ENCODE results near the gene PLAAT1.

Gene PLAAT1

GRCh38 chr3:193270451-193270850 is 29.4 kb downstream of the PLAAT1 start:
- TF ChIP-seq, protein P1, sequence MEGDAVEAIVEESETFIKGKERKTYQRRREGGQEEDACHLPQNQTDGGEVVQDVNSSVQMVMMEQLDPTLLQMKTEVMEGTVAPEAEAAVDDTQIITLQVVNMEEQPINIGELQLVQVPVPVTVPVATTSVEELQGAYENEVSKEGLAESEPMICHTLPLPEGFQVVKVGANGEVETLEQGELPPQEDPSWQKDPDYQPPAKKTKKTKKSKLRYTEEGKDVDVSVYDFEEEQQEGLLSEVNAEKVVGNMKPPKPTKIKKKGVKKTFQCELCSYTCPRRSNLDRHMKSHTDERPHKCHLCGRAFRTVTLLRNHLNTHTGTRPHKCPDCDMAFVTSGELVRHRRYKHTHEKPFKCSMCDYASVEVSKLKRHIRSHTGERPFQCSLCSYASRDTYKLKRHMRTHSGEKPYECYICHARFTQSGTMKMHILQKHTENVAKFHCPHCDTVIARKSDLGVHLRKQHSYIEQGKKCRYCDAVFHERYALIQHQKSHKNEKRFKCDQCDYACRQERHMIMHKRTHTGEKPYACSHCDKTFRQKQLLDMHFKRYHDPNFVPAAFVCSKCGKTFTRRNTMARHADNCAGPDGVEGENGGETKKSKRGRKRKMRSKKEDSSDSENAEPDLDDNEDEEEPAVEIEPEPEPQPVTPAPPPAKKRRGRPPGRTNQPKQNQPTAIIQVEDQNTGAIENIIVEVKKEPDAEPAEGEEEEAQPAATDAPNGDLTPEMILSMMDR (IDR thresholded peaks at IDR 0.05; ENCODE audit: insufficient read depth, low read depth, low read length, missing control alignments), result no peak
- H3K4me3 ChIP-seq (ENCODE audit: low read length), result no peak overlapping the region
- no peak for DNase-seq (ENCODE audit: low read depth)

- no peak for DNase-seq (ENCODE audit: low read depth)
- TF ChIP-seq, protein P1 (IDR thresholded peaks at IDR 0.05; ENCODE audit: insufficient read depth, low read depth, low read length, missing control alignments), result no peak
- no peak overlapping the region for H3K4me3 ChIP-seq (ENCODE audit: low read length)
Observed at GRCh38 chr3:193271101-193271840, 30.2 kb downstream of the PLAAT1 start.

DNA sequence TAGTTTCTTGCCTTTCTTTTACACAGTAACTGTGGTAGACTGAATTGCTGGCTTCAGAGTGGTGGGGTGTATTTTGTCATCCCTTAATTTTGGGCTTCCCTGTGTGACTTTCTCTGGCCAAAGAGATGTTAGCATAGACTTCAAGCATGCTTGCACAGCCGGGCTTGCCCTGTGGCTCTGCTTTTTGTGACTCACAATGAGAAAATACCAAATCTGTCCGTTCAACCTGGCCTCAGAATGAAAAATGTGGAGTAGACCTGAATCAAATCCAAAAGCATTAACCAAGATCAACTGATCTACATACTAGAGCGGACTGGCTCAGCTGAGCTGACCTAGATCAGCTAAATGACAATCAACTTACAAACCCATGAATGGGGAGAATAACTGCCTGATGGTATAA is 51.4 kb downstream of the PLAAT1 start:
- DNase-seq (ENCODE audit: low read depth), result peak; percentile 33
- no peak overlapping the region for H3K4me3 ChIP-seq (ENCODE audit: low read length)
- TF ChIP-seq, protein P1 (IDR thresholded peaks at IDR 0.05; ENCODE audit: insufficient read depth, low read depth, low read length, missing control alignments), result no peak

GRCh38 chr3:193295985-193296384 is 55.0 kb downstream of the PLAAT1 start:
- no peak for DNase-seq (ENCODE audit: low read depth)
- TF ChIP-seq, protein P1 (IDR thresholded peaks at IDR 0.05; ENCODE audit: insufficient read depth, low read depth, low read length, missing control alignments), result no peak
- no peak overlapping the region for H3K4me3 ChIP-seq (ENCODE audit: low read length)

- peak; percentile 78 for DNase-seq (ENCODE audit: low read depth)
- H3K4me3 ChIP-seq (ENCODE audit: low read length), result no peak overlapping the region
- TF ChIP-seq, protein P1 (IDR thresholded peaks at IDR 0.05; ENCODE audit: insufficient read depth, low read depth, low read length, missing control alignments), result no peak
Observed at GRCh38 chr3:193297421-193297820, 56.4 kb downstream of the PLAAT1 start.

- peak; percentile 89 for DNase-seq (ENCODE audit: low read depth)
- TF ChIP-seq, protein P1 (IDR thresholded peaks at IDR 0.05; ENCODE audit: insufficient read depth, low read depth, low read length, missing control alignments), result no peak
- H3K4me3 ChIP-seq (ENCODE audit: low read length), result no peak overlapping the region
Observed at GRCh38 chr3:193301433-193301832, 60.4 kb downstream of the PLAAT1 start.

GRCh38 chr3:193305356-193305755 is 64.3 kb downstream of the PLAAT1 start:
- TF ChIP-seq, protein P1 (IDR thresholded peaks at IDR 0.05; ENCODE audit: insufficient read depth, low read depth, low read length, missing control alignments), result no peak
- DNase-seq (ENCODE audit: low read depth), result no peak
- H3K4me3 ChIP-seq (ENCODE audit: low read length), result no peak overlapping the region

Data from epithelial cell of esophagus (primary cell).